H1 (cell line): ENCODE measurements around the gene TP53I11. TPM values are rescaled to one million over a fixed set of nuclear protein-coding genes. Genes with fewer than 3 reads are reported as not detected.

Experiments
- EGR1 ChIP-seq: IDR thresholded peaks from 2 replicates; pipeline ENCODE4 v1.6.1; 2011; ENCODE audit warnings: low read depth, low read length, borderline replicate concordance
- GTF2F1 ChIP-seq: IDR thresholded peaks from 2 replicates; pipeline ENCODE4 v1.6.1; 2012; ENCODE audit warnings: low read depth, low read length, improper control_type of control experiment, borderline replicate concordance
- HDAC2 ChIP-seq, 2 experiments: fragments of 300-600 bp in 1 of 2; sonication (generic) in 1 of 2; IDR thresholded peaks; 2 replicates each; pipeline ENCODE4 v1.6.1; 2011 to 2012; ENCODE audit warnings: low read depth in 2 of 2, low read length in 2 of 2, mild to moderate bottlenecking in 2 of 2, moderate library complexity in 2 of 2, borderline replicate concordance in 1 of 2, inconsistent platforms in 1 of 2
- SIN3A ChIP-seq, 2 experiments: IDR thresholded peaks in 1 of 2; conservative IDR thresholded peaks in 1 of 2; 2 replicates each; pipeline ENCODE4 v1.6.1; 2011 to 2012; ENCODE audit warnings: low read length in 2 of 2, improper control_type of control experiment in 1 of 2, low read depth in 1 of 2, mild to moderate bottlenecking in 1 of 2
- SP1 ChIP-seq: IDR thresholded peaks from 2 replicates; pipeline ENCODE4 v1.6.1; 2011; ENCODE audit warnings: low read depth, low read length
- polyA plus RNA-seq, 7 experiments: library from polyadenylated mRNA; depleted of rRNA in 3 of 7; stranded (reverse) in 5 of 7; unstranded in 2 of 7; fragments of >200 nt in 5 of 7; fragments of 200-250 nt in 2 of 7; gene quantifications; 1 replicate in 5 of 7; 2 replicates in 1 of 7; 4 replicates in 1 of 7; pipeline versions ENCODE4 v1.2.1 to v1.2.3, GENCODE V29; 2011 to 2013; ENCODE audit warnings: missing spikeins in 2 of 7, mixed read lengths in 2 of 7
- total RNA-seq: library from RNA; stranded (reverse); fragmentation: NEBNext Ultra II Directional; extraction: Animal tissue kit (Norgen Biotek cat#: 25700); gene quantifications from 2 replicates; pipeline ENCODE4 v1.2.1, GENCODE V29; 2021

The TP53I11 gene
- total and polyA plus RNA-seq, 2 of the 8 experiments (the other 6 are each of a cell fraction or from before 2014, with no cell fraction given), result 34.0 to 46.3 TPM

DNA sequence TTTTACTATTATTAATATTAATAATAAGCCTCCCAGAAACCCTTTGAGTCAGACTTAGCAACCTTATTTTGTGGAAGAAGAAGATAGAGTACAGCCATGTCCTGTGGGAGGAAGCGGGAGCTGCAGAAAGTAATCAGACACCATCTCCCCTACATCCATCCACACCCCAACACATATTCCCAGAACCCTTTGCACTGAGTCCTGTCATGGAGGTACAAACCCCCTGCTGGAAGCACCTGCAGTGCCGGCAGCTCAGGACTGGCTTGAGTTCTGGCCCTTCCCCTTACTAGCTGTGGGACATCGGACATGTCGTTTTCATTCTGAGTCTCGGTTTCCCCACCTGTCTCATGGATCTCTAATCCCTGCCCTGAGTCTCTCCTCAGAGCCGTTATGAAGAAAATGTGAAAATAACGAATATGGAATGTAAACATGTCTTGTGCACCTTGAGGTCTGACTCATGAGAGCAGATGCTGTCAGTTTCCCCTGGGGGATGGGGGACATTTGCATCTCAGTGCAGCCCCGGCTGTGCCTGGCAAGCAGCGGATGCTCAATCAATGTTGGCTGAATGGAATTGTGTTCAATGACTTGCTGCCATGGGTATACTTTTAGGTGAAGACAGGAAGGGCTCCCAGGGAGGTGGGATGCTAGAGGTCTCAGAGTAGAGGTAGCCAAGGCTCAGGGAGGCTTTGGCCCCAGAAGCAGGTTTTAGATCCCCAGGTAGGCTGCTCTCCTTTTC is 45.4 kb downstream of the TP53I11 start (continued):
- no peak for TF ChIP-seq SP1
- TF ChIP-seq EGR1, result no peak
- no peak for TF ChIP-seq GTF2F1
- no peak for TF ChIP-seq HDAC2 (IDR thresholded peaks at IDR 0.05; ENCODE audit: borderline replicate concordance in 1 of 2, low read depth in 2 of 2, low read length in 2 of 2)
- no peak for TF ChIP-seq SIN3A (conservative IDR thresholded peaks at IDR 0.05 in 1 of 2, IDR thresholded peaks at IDR 0.05 in 1 of 2; ENCODE audit: low read depth in 1 of 2, low read length in 2 of 2)
